Stimulated activated CD4-positive, alpha-beta T cell treated with anti-CD3 and anti-CD28 coated beads, Interleukin-12 subunit alpha, Interleukin-12 subunit beta, amount 100 ng/mL, for 4 hours (primary cell): ENCODE results near the gene TOP2A.
"Not testable (repeated sequence)": the region's sequence is repeated elsewhere in the genome, so short reads cannot be mapped to it uniquely, and the experiment has no call there.

ENCODE experiments used
- DNase-seq: peaks from one replicate; pipeline ENCODE4 v3.0.0-alpha.2; 2020

Gene TOP2A

DNA sequence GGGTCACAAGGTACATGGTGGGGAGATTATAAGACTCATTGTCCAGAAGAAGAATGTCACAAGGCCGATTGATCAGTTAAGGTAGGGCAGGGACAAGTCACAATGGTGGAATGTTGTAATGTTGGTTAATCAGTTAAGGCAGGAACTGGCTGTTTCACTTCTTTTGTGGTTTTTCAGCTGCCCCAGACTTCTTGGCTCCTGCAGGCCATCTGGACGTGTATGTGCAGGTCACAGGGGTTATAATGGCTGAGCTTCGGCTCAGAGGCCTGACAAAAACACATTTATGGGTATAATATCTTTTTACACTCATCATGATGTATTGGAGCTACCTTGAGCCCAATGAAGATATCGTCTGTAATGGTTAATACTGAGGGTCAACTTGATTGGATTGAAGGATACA is 45.1 kb downstream of the TOP2A start:
- DNase-seq: not testable (repeated sequence)

DNA sequence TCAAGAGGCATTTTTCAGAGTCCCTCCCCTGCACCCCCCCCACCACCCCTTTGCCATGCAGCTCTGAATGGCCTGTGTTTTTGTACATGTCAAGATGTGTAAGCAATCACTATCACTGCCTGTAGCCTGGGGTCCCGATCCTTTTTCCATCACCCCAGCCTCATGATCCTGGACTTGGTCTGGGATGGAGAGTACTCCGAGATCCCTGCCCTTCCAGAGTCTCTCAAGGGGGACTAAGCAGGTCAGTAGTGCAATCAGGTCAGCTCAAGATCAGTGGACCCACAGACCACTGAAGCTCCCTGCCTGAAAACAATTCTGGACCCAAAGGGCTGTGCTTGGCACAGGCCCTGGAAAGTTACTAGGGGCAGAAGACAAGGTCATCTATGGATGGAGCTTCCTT is 45.7 kb downstream of the TOP2A start:
- DNase-seq: no peak

DNA sequence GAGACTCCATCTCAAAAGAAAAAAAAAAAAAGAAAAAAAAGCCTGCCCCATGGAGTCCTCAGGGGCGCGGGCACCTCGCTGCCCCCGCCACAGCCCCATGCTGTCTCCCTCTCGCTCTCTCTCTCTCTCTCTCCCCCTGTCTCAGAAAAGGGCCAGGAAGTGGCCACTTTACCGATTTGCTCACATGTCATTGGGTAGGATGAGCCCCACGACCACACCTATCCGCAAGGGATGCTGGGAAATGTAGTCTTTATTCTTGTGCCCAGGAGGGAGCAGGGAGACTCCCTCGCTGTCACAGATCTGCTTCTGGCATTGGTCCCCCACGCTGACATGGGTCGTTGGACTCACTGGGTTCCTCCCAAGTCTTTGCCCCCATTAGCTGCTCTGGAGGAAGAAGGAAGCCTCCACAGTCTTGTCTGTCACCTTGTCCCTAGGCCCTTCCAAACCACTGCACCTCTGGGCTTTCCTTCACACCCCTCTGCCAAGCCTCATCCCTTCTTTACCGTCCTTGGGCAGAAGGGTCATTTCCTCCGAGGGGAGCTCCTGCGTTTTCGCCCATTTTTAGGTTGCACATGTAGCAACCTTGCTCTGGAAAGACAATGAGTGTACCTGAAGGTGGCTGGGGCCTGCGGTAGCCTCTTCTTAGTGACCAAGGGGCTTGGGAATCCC is 46.3 kb downstream of the TOP2A start:
- DNase-seq: no peak

- no peak for DNase-seq
Observed at GRCh38 chr17:40369923-40370322, 47.8 kb downstream of the TOP2A start.

- DNase-seq: not testable (repeated sequence)
Observed at GRCh38 chr17:40367728-40368127, 50.0 kb downstream of the TOP2A start.

DNA sequence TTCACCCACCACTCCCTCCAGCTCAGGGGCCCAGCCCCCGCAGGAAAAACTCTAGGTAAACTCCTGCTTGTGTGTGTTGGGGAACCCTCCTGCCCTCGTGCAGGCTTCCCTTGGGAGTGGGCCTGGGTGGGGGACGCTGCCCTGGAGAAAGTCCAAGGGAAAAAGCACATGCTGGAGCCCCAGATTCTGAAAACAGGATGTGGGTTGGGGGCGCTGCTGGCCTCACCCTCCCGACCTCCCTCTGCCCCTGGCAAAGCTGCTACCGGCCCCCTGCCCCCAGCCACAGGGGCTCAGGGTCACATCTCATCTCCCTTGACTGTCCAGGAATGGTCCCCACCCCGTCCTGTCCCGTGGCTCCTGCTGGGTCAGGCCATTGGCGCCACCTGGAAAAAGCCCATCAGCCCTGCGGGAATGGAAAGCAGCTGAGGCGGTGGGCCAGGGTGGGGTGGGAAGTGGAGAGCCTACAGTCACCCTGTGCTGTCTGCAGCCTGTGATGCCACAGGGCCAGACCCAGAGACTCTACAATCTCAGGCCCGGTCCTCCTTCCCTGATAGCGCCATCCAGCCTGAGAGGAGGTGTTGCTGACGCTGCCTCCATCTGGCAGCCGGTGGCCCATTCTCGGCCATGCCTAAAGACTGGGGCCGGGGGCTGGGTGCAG is 50.7 kb downstream of the TOP2A start:
- no peak for DNase-seq

DNA sequence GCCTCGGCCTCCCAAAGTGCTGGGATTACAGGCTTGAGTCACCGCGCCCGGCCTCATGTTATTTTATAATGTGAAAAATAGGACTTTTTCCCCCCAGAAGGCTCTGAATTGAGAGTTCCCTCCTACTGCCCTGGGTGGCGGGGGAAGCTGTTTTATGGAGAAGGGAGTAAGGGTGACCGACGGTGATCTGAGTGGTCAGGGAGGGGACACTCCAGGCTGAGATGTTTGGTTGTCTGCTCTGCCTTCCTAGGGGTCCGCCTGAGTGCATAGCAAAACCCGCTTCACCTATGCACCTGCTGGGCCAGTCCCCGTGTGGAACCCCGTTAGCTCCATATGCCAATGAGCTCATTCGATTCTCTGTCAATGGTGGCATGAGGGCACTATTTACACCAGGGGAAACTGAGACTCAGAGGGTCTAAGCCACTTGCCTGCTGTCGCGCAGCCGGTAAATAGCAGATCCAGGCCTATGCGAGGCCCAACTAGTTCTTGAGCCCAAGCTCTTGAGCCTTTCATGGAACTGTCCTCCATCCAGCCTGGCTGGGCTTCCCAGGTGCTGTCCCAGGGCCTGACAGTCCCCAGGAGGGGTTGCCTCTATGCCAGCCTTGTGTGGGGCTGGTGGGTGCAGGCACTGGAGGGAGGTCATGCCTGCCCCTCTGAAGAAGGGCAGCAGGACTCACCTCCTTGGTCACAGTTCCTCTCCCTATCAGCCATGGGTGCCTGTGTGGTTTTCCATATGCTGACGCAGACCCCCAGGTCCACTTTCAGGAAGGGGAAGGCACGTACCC is 51.4 kb downstream of the TOP2A start:
- DNase-seq: no peak

DNA sequence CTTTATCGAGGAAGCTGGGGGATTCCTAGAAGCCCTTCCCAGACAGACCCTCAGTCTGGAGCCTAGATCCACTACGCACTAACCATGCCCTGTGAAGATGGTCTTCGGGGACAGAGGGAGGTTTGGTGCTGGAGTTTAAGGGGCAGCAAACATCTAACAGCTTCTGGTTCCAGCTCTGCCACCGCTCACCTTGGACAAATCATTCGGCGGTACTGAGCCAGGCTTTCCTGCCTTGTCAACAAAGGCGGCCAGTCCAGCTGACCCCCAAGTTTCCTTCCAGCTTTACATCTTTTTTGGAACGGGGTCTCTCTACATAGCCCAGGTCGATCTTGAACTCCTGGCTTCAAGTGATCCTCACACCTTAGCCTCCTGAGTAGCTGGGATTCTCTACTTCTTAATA is 52.8 kb downstream of the TOP2A start:
- DNase-seq: no peak

- DNase-seq: no peak
Observed at GRCh38 chr17:40364121-40364861, 53.4 kb downstream of the TOP2A start, which contains the start of gene GJD3. TSS of gene GJD3 (minus strand) at chr17:40364737. CDS start at chr17:40363815, 922 bp downstream.

- DNase-seq: peak; percentile 42
Observed at GRCh38 chr17:40363111-40363827, 54.4 kb downstream of the TOP2A start.

DNA sequence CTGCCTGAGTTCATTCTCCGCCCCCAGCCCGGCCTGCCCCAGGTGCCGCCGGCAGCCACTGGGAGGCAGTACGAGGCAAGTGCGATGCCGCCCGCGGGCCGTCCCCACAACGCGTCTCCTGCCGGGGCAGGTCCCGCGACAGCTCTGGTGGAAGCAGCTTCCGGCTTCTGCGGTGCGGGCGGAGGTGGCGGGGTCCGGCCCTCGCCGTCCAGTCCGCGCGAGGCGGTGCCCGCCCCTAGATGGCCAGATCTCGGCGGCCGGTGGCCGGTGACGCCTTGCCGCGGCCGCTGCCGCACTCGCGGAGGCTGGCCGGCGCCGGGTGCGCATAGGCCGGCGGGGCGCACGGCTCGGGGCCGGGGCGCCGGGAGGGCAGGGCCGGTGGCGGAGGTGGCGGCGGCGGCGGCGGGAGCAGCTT is 55.0 kb downstream of the TOP2A start:
- DNase-seq: peak; percentile 85

GRCh38 chr17:40361925-40362695 is 55.6 kb downstream of the TOP2A start:
- DNase-seq: no peak

GRCh38 chr17:40361063-40361924 is 56.4 kb downstream of the TOP2A start:
- no peak for DNase-seq

DNA sequence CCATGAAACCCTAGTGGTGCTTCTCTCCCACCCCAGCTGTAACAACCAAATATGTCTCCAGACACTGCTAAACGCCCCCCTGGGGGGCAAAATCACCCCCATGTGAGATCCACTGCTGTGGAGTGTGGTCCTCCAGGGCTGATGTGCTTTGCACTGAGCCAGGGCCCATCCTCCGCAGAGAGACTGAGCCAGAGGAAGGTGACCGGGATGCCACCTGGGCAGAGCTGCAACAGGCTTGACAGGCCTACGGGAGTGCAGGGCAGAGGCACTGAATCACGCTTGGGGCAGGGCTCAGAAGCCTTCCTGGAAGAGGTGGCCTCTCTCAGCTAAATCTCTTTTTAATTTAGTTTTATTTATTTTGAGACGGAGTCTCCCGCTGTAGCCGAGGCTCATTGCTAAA is 57.6 kb downstream of the TOP2A start:
- DNase-seq: no peak

DNA sequence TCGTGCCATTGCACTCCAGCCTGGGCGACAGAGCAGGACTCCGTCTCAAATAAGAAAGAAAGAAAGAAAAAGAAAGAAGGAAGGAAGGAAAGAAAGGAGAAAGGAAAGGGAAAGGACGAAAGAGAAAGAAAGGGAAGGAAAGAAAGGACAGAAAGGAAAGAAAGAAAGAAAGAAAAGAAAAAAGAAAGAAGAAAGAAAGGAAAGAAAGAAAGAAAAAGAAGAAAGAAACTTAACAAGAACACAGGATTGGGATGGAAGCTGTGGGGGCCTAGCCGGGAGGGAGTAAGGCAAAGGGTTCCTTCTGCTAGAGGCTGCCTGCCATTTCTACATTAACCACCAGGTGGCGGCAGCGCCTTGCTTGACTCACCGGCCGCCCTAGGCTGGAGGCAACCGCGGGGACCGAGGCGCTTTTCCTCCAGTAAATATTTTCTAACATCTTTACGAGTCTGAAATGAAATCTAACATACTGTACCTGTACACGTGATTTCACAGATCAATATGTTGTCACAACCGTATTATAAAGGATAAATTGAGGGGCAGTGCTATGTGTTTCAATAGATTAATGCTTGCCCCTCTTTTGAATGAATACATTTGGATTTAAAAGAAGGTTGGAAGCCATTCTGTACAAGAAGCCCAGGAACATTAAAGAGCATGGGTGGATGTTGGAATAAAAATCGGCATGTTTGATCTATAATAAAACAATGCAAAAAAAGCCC is 59.2 kb downstream of the TOP2A start:
- DNase-seq: peak; percentile 90

- DNase-seq: no peak
Observed at GRCh38 chr17:40356990-40357881, 60.5 kb downstream of the TOP2A start.

DNA sequence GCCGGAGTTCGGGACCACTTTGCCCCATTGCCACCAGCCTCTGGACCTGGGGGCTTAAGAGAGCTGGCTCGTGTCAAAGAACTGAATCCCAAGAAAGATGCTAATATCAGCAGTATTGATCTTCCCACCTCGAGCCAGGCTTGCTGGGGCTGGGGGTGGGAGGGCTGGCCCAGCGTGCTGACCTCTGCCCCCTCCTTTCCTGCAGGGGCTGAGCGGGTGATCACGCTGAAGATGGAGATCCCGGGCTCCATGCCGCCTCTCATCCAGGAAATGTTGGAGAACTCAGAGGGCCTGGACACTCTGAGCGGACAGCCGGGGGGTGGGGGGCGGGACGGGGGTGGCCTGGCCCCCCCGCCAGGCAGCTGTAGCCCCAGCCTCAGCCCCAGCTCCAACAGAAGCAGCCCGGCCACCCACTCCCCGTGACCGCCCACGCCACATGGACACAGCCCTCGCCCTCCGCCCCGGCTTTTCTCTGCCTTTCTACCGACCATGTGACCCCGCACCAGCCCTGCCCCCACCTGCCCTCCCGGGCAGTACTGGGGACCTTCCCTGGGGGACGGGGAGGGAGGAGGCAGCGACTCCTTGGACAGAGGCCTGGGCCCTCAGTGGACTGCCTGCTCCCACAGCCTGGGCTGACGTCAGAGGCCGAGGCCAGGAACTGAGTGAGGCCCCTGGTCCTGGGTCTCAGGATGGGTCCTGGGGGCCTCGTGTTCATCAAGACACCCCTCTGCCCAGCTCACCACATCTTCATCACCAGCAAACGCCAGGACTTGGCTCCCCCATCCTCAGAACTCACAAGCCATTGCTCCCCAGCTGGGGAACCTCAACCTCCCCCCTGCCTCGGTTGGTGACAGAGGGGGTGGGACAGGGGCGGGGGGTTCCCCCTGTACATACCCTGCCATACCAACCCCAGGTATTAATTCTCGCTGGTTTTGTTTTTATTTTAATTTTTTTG is 61.6 kb downstream of the TOP2A start:
- DNase-seq: no peak
